Activated CD4-positive, alpha-beta T cell treated with anti-CD3 and anti-CD28 coated beads for 36 hours (primary cell): ENCODE data around the gene IDH3A. TPM values are rescaled to one million over a fixed set of nuclear protein-coding genes. Genes with fewer than 3 reads are reported as not detected.

Experiments
- ATAC-seq: fragments of 200-7000 bp; cut with Tn5 transposase; one replicate; pipeline ENCODE4 v1.10.0; 2021; ENCODE audit warnings: mild to moderate bottlenecking, moderate library complexity
- CTCF ChIA-PET: fragments of 350-600 bp; sonication (Branson Sonifier 250); formaldehyde crosslinking; loops from one replicate; lab custom pipeline; 2021; ENCODE audit warnings: antibody characterized with exemption; lab: Charles Lee
- POLR2A ChIA-PET: fragments of 350-600 bp; sonication (Branson Sonifier 250); formaldehyde crosslinking; loops from one replicate; lab custom pipeline; 2021; ENCODE audit warnings: antibody characterized with exemption, inconsistent platforms; lab: Charles Lee
- DNase-seq: peaks from one replicate; pipeline ENCODE4 v3.0.0-alpha.2; 2020
- H3K27ac Mint-ChIP-seq: one replicate; pipeline ENCODE4 v1.8.0; 2021; ENCODE audit warnings: mixed read lengths
- H3K27me3 Mint-ChIP-seq: one replicate; pipeline ENCODE4 v1.8.0; 2021; ENCODE audit warnings: mixed read lengths
- H3K36me3 Mint-ChIP-seq: one replicate; pipeline ENCODE4 v1.8.0; 2021; ENCODE audit warnings: low read depth, mixed read lengths
- H3K4me1 Mint-ChIP-seq: one replicate; pipeline ENCODE4 v1.8.0; 2021; ENCODE audit warnings: mixed read lengths
- H3K4me3 Mint-ChIP-seq: one replicate; pipeline ENCODE4 v1.8.0; 2021; ENCODE audit warnings: mild to moderate bottlenecking, moderate library complexity, mixed read lengths
- H3K9me3 Mint-ChIP-seq: one replicate; pipeline ENCODE4 v1.8.0; 2021; ENCODE audit warnings: low read depth, mixed read lengths
- intact Hi-C, 2 experiments: fragments of 100-400 bp; cut with DNase I in 1 of 2; cut with micrococcal nuclease in 1 of 2; formaldehyde crosslinking; loops; one replicate each; pipeline versions ENCODE4 v1.14.2 to v1.15.1; 2022 to 2024; cut with DNase I, micrococcal nuclease
- total RNA-seq, 2 experiments: library from RNA; stranded (reverse); gene quantifications; one replicate each; pipeline ENCODE4 v1.2.3, GENCODE V29; 2021

IDH3A gene
- total RNA-seq, 2 experiments from 2014 or later: 129 to 135 TPM

DNA sequence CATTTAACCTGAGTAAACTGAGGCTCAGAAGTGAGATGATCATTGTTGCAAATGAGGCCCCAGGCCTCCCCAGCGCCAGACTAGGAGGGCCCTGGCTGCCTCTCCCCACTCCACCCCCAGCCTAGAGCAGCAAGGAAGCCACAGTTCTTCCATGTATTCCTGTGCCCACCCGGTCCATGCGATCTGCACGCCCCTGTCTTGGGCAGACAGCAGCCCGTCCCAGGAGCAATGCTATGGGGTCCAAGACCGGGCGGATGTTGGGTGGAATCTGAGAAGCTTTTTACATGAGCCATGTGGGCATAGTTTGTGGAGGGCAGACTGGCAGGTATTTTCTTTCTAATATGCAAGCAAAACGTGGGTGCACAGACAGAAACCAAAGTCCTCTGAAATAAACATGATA lies 41.7 kb upstream of the IDH3A start:
- H3K4me3 Mint-ChIP-seq: no peak overlapping the region
- H3K27ac Mint-ChIP-seq: no peak overlapping the region
- H3K4me1 Mint-ChIP-seq: peaks cover 36% of the 10 kb centered on the region
- no peaks in the 10 kb centered on the region for H3K9me3 Mint-ChIP-seq
- no peaks in the 10 kb centered on the region for H3K27me3 Mint-ChIP-seq
- H3K36me3 Mint-ChIP-seq: no peaks in the 10 kb centered on the region
- DNase-seq (no peak), ATAC-seq (no peak)
- intact Hi-C loops: loop anchor here in 1 of 2 experiments (5.0 kb wide), 1 partner anchor 195 kb away; no protein-coding TSS in a partner anchor
- ChIA-PET CTCF (interaction anchor here (0.8 to 10.0 kb wide), 27 partner anchors 11 to 202 kb away, joined by 3 to 123 read pairs (median 8); partner anchors contain the start of gene CIB2), POLR2A (no interaction called here)

DNA sequence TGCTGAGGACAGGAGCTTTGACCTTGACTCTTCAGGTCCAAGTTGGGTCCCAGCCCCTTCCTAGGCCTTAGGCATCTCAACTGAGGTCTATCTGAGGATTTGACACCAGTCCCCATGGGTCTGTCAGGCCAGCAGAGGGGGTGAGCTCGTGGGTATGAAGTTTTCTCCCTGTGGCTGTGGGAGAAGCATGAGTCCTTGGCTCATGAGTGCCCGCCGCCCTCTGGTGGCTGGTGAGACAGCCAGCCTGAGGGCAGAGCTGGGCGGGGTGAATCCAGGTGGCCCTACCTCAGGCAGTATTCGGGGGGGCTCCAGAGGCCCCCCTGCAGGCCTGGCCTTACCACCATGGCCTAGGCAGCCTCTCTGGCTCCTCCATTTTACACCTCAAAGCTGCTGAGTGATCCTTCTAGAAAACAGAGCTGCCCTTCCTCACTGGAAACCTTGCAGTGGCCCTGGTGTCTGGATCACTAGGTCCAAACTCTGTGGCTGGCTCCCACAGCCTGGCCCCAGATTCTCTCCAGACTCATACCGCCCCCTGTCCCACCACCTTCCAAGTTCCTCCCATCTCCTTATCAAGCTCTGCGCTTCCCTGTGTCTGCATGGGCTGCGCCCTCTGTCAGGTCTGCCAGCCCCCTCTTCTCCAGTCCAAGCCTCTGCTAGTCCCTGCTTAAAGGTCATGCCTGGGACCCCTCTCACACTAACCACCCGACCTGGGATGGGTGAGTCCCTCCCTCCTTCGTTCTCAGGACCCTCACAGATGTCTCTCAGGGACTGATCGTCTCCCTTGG lies 40.7 kb upstream of the IDH3A start:
- Mint-ChIP-seq H3K4me1 (peaks cover 32% of the 10 kb centered on the region), H3K9me3 (no peaks in the 10 kb centered on the region), H3K4me3 (no peak overlapping the region), H3K36me3 (no peaks in the 10 kb centered on the region), H3K27ac (no peak overlapping the region), H3K27me3 (no peaks in the 10 kb centered on the region)
- intact Hi-C loops: loop anchor here (1.0 to 5.0 kb wide), 6 partner anchors 108 to 196 kb away; no protein-coding TSS in a partner anchor
- ChIA-PET CTCF (interaction anchor here (0.6 to 10.0 kb wide), 53 partner anchors 9 to 602 kb away, joined by 3 to 123 read pairs (median 5); partner anchors contain the start of gene CIB2), POLR2A (interaction anchor here (0.6 to 1.1 kb wide), 2 partner anchors 74 to 231 kb away, joined by 3 read pairs; no protein-coding TSS in a partner anchor)
- ATAC-seq (peak; percentile 74), DNase-seq (peak; percentile 92)

DNA sequence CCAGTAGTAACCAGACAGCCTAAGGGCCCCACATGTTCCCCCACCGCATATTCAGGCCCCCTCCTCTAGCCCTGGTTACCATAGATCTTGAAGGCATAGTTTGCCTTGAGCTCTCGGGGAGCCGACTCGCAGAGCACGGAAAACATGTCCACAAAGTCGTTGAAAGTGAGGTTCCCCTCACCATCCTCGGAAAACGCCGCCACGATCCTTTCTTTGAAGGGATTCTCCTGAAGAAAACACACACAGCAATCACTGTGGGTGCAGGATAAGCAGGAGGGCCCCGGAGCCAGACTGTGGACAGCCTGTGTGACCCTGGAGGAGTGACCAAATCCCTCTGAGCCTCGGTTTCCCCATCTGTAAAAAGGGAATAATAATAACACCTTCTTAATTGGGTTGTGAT lies 40.0 kb upstream of the IDH3A start:
- Mint-ChIP-seq H3K9me3 (no peaks in the 10 kb centered on the region), H3K4me3 (no peak overlapping the region), H3K27ac (no peak overlapping the region), H3K4me1 (peaks cover 26% of the 10 kb centered on the region), H3K27me3 (no peaks in the 10 kb centered on the region), H3K36me3 (no peaks in the 10 kb centered on the region)
- CTCF ChIA-PET: interaction anchor here (0.7 to 10.0 kb wide), 31 partner anchors 9 to 204 kb away, joined by 3 to 123 read pairs (median 8); partner anchors contain the start of gene CIB2
- DNase-seq (no peak), ATAC-seq (no peak)
- POLR2A ChIA-PET: interaction anchor here (0.6 kb wide), 1 partner anchor 230 kb away, joined by 3 read pairs; no protein-coding TSS in a partner anchor
- intact Hi-C loops: loop anchor here (2.0 to 5.0 kb wide), 2 partner anchors 150 to 197 kb away; no protein-coding TSS in a partner anchor

DNA sequence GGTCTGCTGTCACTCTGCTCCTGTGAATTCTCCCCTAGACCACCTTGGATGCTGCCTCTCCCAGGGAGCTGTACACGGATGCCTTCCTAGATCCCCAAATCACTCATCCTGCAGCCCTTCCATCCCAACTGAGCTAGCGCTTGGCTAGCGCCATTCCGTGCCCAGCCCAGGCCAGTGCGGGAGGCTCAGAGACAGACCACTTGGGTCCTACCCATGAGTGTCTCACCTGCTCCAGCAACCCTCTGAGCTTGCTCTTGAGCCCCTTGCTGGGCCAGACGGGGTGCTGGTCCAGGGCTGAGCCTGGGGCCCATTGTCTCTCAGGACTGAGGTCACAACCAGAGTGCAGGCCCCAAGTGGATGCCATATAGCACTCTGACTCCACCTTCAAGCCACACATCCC lies 39.1 kb upstream of the IDH3A start:
- Mint-ChIP-seq H3K4me1 (peaks cover 16% of the 10 kb centered on the region), H3K9me3 (no peaks in the 10 kb centered on the region), H3K36me3 (no peaks in the 10 kb centered on the region), H3K27ac (no peak overlapping the region), H3K27me3 (no peaks in the 10 kb centered on the region), H3K4me3 (no peak overlapping the region)
- no peak for DNase-seq
- no peak for ATAC-seq
- ChIA-PET CTCF (interaction anchor here (1.0 to 10.0 kb wide), 11 partner anchors 9 to 151 kb away, joined by 3 to 123 read pairs (median 7); no protein-coding TSS in a partner anchor), POLR2A (no interaction called here)
- intact Hi-C loops: loop anchor here (5.0 to 10.0 kb wide), 2 partner anchors 315 to 597 kb away; no protein-coding TSS in a partner anchor

DNA sequence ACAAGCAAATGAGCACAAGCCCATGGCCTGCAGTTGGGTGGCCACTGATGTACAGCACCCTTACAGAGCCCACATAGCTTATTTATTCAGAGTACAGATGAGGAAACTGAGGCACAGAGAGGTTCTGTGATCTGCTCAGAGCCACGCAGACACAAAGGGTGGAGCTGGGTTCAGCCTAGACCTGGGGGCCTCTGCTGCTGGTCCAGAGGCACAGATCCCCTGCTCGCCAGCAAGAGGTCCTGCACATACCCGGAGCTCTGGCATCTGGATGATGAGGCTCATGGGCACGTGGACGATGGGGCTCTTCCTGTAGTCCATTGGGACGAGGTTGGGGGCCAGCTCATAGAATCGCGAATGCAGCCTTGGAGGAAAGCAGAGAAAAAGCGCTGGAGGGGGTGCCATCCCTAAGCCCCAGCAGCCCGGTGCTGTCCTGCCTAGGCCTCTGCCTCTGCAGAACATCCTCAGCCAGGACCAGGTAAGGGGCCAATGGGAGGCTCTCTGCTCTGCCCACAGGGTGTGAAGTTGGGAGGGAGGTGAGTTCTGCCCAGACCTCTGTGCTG lies 38.2 kb upstream of the IDH3A start:
- Mint-ChIP-seq H3K27ac (no peak overlapping the region), H3K36me3 (no peaks in the 10 kb centered on the region), H3K4me3 (no peak overlapping the region), H3K27me3 (no peaks in the 10 kb centered on the region), H3K9me3 (no peaks in the 10 kb centered on the region), H3K4me1 (peaks cover 7% of the 10 kb centered on the region)
- no peak for DNase-seq
- ATAC-seq: no peak
- intact Hi-C loops: loop anchor here (5.0 to 10.0 kb wide), 2 partner anchors 314 to 596 kb away; no protein-coding TSS in a partner anchor
- POLR2A ChIA-PET: no interaction called here
- CTCF ChIA-PET: interaction anchor here (0.6 to 10.0 kb wide), 11 partner anchors 8 to 152 kb away, joined by 3 to 123 read pairs (median 7); no protein-coding TSS in a partner anchor

DNA sequence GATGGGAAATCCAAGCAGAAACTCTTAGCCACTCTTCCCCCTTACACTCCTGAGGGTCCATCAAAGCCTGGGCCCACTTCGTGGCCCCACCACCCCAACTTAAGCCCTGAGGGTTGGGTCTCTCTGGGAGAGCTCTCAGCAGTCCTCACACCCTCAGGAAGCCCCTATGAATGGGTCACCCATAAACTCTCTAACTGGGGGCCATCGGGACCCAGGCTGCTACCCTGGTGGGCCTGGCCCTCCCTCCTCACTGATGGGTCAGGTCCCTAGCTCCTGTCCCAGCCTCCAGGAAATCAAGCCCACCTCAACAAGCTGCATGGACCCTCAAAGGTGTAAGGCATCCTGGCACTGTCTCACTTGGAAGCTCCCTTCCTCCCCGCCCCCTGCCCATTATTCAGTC lies 37.4 kb upstream of the IDH3A start:
- Mint-ChIP-seq H3K27ac (no peak overlapping the region), H3K36me3 (no peaks in the 10 kb centered on the region), H3K27me3 (no peaks in the 10 kb centered on the region), H3K9me3 (no peaks in the 10 kb centered on the region), H3K4me1 (peaks cover 6% of the 10 kb centered on the region), H3K4me3 (no peak overlapping the region)
- CTCF ChIA-PET: interaction anchor here (0.8 to 10.0 kb wide), 15 partner anchors 8 to 152 kb away, joined by 3 to 123 read pairs (median 5); no protein-coding TSS in a partner anchor
- no peak for DNase-seq
- POLR2A ChIA-PET: no interaction called here
- no peak for ATAC-seq
- intact Hi-C loops: loop anchor here (2.0 to 10.0 kb wide), 3 partner anchors 311 to 596 kb away; no protein-coding TSS in a partner anchor

DNA sequence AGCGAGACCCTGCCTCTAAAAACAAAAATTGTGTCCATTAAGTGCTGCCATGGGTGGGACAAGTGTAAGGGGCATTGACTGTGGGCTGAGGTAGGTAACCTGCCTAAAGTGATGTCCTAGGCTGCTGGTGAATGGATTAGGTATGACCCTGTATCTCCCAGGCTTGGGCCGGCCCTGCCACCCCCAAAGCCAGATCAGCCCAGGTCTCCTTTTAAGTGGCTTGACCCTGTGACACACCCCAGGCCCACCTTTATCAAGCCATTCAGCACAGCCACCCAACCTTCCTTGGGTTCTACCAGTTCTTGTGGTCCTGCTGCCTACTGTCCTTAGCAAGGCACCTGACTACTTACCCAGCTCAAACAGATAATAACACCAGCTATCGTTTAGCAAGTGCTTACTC lies 36.6 kb upstream of the IDH3A start:
- Mint-ChIP-seq H3K27me3 (no peaks in the 10 kb centered on the region), H3K9me3 (no peaks in the 10 kb centered on the region), H3K27ac (no peak overlapping the region), H3K36me3 (no peaks in the 10 kb centered on the region), H3K4me3 (no peak overlapping the region), H3K4me1 (peaks cover 6% of the 10 kb centered on the region)
- no peak for DNase-seq
- no peak for ATAC-seq
- POLR2A ChIA-PET: no interaction called here
- CTCF ChIA-PET: interaction anchor here (0.6 to 10.0 kb wide), 24 partner anchors 8 to 153 kb away, joined by 3 to 123 read pairs (median 4); no protein-coding TSS in a partner anchor
- intact Hi-C loops: loop anchor here (2.0 to 10.0 kb wide), 3 partner anchors 310 to 595 kb away; no protein-coding TSS in a partner anchor

DNA sequence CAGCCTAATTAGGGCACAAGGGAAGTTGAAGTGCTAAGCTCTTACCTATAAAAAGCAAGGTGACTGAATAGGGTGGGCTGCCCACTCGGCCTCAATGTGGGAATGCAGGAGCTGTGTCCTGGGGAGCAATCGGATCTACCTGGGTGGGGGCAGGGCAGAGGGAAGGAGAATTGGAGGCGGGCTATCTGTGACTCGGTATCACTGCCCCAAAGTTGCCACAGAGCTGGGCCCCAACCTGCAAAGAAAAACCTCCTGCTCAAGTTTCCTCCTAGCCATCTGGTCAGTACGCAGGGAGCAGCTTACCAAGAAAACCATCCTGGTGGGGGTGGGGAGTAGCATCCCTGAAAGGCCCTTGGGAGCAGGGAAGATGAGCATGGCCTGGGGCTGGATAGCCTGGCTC lies 28.6 kb upstream of the IDH3A start:
- ATAC-seq (no peak), DNase-seq (no peak)
- ChIA-PET POLR2A (interaction anchor here (0.5 kb wide), 1 partner anchor 18 kb away, joined by 8 read pairs; no protein-coding TSS in a partner anchor), CTCF (interaction anchor here (1.2 kb wide), 1 partner anchor 154 kb away, joined by 3 read pairs; no protein-coding TSS in a partner anchor)
- Mint-ChIP-seq H3K9me3 (no peaks in the 10 kb centered on the region), H3K4me3 (no peak overlapping the region), H3K4me1 (no peaks in the 10 kb centered on the region), H3K27ac (no peak overlapping the region), H3K36me3 (no peaks in the 10 kb centered on the region), H3K27me3 (no peaks in the 10 kb centered on the region)
- intact Hi-C loops: no loop called here

DNA sequence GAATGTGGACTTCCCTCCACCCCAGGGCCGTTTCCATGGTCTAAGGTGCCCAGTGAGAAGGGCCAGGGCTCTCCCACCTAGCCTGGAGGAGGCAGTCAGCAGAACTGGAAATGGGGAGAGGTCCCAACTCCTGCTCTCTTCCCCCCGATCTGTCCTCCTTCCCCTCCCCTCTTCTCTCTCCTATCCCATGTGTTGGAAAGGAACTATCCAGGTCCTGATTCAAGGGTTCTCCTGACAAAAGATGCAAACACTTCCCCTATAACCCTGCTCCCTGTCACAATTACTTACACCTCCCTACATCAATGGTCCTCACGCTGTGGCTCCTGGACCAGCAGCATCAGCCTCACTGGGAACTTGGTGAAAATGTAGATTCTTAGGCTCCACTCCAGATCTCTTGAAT lies 23.9 kb upstream of the IDH3A start:
- ATAC-seq (no peak), DNase-seq (no peak)
- Mint-ChIP-seq H3K36me3 (no peaks in the 10 kb centered on the region), H3K4me3 (no peak overlapping the region), H3K27me3 (no peaks in the 10 kb centered on the region), H3K4me1 (peaks cover 3% of the 10 kb centered on the region), H3K9me3 (no peaks in the 10 kb centered on the region), H3K27ac (no peak overlapping the region)
- ChIA-PET CTCF (no interaction called here), POLR2A (no interaction called here)
- intact Hi-C loops: loop anchor here in 1 of 2 experiments (5.0 kb wide), 1 partner anchor 117 kb away; no protein-coding TSS in a partner anchor

DNA sequence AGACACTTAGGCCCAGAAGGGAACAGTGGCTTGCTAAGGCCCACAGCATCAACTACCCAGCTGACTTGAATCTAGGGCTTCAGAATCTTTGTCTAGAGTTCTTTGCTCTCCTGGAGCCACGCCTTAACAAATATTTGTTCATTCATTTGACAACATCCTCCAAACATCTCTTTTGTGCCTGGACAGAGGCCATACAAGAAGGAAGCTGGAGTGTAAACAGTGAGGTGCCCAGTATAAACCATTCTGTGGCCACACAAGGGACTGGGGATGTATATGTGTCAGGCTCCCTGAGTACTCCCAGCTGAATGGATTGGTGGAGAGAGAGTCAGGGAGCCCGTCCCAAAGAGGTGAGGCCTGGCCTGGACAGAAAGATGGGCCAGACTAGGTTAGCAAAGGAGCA lies 21.3 kb upstream of the IDH3A start:
- intact Hi-C loops: loop anchor here in 1 of 2 experiments (5.0 kb wide), 1 partner anchor 114 kb away; no protein-coding TSS in a partner anchor
- ChIA-PET CTCF (interaction anchor here (0.6 to 2.2 kb wide), 5 partner anchors 25 to 169 kb away, joined by 3 to 9 read pairs (median 3); no protein-coding TSS in a partner anchor), POLR2A (no interaction called here)
- H3K9me3 Mint-ChIP-seq: no peaks in the 10 kb centered on the region
- peaks cover 14% of the 10 kb centered on the region for H3K4me1 Mint-ChIP-seq
- H3K4me3 Mint-ChIP-seq: no peak overlapping the region
- no peaks in the 10 kb centered on the region for H3K36me3 Mint-ChIP-seq
- H3K27ac Mint-ChIP-seq: no peak overlapping the region
- ATAC-seq: no peak
- no peaks in the 10 kb centered on the region for H3K27me3 Mint-ChIP-seq
- DNase-seq: no peak
